ENCODE data around the gene PPFIA1.

GRCh38 chr11:70265341-70265740 lies 5.1 kb upstream of the PPFIA1 start:
- no peak for TF ChIP-seq CTCF (IDR thresholded peaks at IDR 0.05; ENCODE audit: low read depth, low read length)
- no peak for TF ChIP-seq EZH2phosphoT487 (IDR thresholded peaks at IDR 0.05; ENCODE audit: low read depth)
